HEK293 (cell line): ENCODE results near the gene TSPYL6.

ENCODE experiments used
- ZNF174 ChIP-seq: fragments of 450-650 bp; formaldehyde crosslinking; IDR thresholded peaks from 2 replicates; pipeline ENCODE4 v1.5.0; 2017; ENCODE audit warnings: missing biosample characterization, mild to moderate bottlenecking, missing genetic modification characterization
- TF ChIP-seq, protein P1 (sequence below): fragments of 450-650 bp; formaldehyde crosslinking; IDR thresholded peaks from 2 replicates; pipeline ENCODE4 v1.5.1; 2016; ENCODE audit warnings: missing biosample characterization, missing genetic modification characterization

GRCh38 chr2:54249629-54250028, 6.4 kb downstream of the TSPYL6 start:
- TF ChIP-seq, protein P1, sequence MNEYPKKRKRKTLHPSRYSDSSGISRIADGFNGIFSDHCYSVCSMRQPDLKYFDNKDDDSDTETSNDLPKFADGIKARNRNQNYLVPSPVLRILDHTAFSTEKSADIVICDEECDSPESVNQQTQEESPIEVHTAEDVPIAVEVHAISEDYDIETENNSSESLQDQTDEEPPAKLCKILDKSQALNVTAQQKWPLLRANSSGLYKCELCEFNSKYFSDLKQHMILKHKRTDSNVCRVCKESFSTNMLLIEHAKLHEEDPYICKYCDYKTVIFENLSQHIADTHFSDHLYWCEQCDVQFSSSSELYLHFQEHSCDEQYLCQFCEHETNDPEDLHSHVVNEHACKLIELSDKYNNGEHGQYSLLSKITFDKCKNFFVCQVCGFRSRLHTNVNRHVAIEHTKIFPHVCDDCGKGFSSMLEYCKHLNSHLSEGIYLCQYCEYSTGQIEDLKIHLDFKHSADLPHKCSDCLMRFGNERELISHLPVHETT (tag by site-specific recombination): no peak
- TF ChIP-seq ZNF174 (tag by site-specific recombination): no peak
